Peyer's patch (tissue), 4 donors: ENCODE data around the gene IL21R.

Experiments used
- POLR2A ChIP-seq, 2 donors: fragments of 450-650 bp; IDR thresholded peaks; one replicate each; pipeline ENCODE4 v1.5.1; 2017; ENCODE audit warnings: antibody characterized with exemption in 2 of 2, mild to moderate bottlenecking in 2 of 2, moderate library complexity in 2 of 2
- TF ChIP-seq, protein P1 (sequence below), 6 experiments: fragments of 450-650 bp in 4 of 6; fragments of 200-600 bp in 2 of 6; sonication (generic) in 1 of 6; IDR thresholded peaks; one replicate each; pipeline ENCODE4 v1.5.1; 2017 to 2019; ENCODE audit warnings: antibody characterized with exemption in 6 of 6, mild to moderate bottlenecking in 3 of 6, moderate library complexity in 1 of 6

DNA sequence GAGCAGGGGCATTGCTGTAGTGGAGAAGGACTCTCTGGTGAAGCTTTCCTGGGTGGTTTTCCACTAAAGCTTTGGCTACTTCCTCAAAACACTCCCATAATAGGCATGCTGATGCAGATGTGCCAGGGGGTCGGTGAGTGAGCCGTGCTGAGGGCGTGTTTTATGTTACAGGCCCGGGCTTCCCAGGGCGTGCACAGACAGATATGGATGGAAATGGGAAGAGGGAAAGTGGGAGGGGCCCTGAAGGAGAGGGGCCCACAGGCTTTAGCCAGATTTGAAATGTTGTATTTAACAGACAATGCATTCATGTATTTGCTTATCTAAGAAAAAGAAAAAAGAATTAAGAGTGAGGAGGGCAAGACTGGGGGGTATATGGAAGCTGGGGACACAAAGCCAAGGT is 56.3 kb downstream of the IL21R start:
- TF ChIP-seq, protein P1, sequence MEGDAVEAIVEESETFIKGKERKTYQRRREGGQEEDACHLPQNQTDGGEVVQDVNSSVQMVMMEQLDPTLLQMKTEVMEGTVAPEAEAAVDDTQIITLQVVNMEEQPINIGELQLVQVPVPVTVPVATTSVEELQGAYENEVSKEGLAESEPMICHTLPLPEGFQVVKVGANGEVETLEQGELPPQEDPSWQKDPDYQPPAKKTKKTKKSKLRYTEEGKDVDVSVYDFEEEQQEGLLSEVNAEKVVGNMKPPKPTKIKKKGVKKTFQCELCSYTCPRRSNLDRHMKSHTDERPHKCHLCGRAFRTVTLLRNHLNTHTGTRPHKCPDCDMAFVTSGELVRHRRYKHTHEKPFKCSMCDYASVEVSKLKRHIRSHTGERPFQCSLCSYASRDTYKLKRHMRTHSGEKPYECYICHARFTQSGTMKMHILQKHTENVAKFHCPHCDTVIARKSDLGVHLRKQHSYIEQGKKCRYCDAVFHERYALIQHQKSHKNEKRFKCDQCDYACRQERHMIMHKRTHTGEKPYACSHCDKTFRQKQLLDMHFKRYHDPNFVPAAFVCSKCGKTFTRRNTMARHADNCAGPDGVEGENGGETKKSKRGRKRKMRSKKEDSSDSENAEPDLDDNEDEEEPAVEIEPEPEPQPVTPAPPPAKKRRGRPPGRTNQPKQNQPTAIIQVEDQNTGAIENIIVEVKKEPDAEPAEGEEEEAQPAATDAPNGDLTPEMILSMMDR (IDR thresholded peaks at IDR 0.05), result no peak
- no peak for TF ChIP-seq POLR2A (IDR thresholded peaks at IDR 0.05)
